Stromal cell of bone marrow (primary cell): ENCODE data around the gene TTC23.

Source experiments
- DNase-seq: peaks from one replicate; pipeline ENCODE4 v3.0.0-alpha.2; 2012; ENCODE audit warnings: low read depth

TTC23 gene

GRCh38 chr15:99137877-99138276, 111.5 kb downstream of the TTC23 start:
- DNase-seq: no peak

- no peak for DNase-seq
Measured at GRCh38 chr15:99137111-99137546, 112.3 kb downstream of the TTC23 start.

- no peak for DNase-seq
Measured at GRCh38 chr15:99135194-99135593, 114.2 kb downstream of the TTC23 start.

GRCh38 chr15:99134317-99134821, 115.0 kb downstream of the TTC23 start:
- no peak for DNase-seq

- no peak for DNase-seq
Measured at GRCh38 chr15:99132634-99133287, 116.6 kb downstream of the TTC23 start.

GRCh38 chr15:99132122-99132521, 117.3 kb downstream of the TTC23 start:
- DNase-seq: no peak

GRCh38 chr15:99131441-99132023, 117.8 kb downstream of the TTC23 start:
- no peak for DNase-seq

- no peak for DNase-seq
Measured at GRCh38 chr15:99130765-99131440, 118.5 kb downstream of the TTC23 start.

GRCh38 chr15:99130314-99130713, 119.1 kb downstream of the TTC23 start:
- DNase-seq: no peak

GRCh38 chr15:99129644-99130043, 119.7 kb downstream of the TTC23 start:
- DNase-seq: no peak

- DNase-seq: no peak
Measured at GRCh38 chr15:99128411-99128810, 121.0 kb downstream of the TTC23 start.

- DNase-seq: no peak
Measured at GRCh38 chr15:99127773-99128172, 121.6 kb downstream of the TTC23 start.

- DNase-seq: no peak
Measured at GRCh38 chr15:99126930-99127329, 122.5 kb downstream of the TTC23 start.

GRCh38 chr15:99126131-99126588, 123.2 kb downstream of the TTC23 start:
- no peak for DNase-seq

GRCh38 chr15:99125061-99125891, 124.1 kb downstream of the TTC23 start:
- peak; percentile 14 for DNase-seq

- no peak for DNase-seq
Measured at GRCh38 chr15:99124641-99125040, 124.7 kb downstream of the TTC23 start.

GRCh38 chr15:99123713-99124451, 125.5 kb downstream of the TTC23 start:
- DNase-seq: peak; percentile 93

GRCh38 chr15:99122831-99123712, 126.3 kb downstream of the TTC23 start:
- no peak for DNase-seq

GRCh38 chr15:99121691-99122410, 127.5 kb downstream of the TTC23 start:
- no peak for DNase-seq

- DNase-seq: no peak
Measured at GRCh38 chr15:99121207-99121606, 128.2 kb downstream of the TTC23 start.
